HepG2 (cell line): ENCODE results near the gene PGS1. TPM values are rescaled to one million over a fixed set of nuclear protein-coding genes. Genes with fewer than 3 reads are reported as not detected.
A peak's percentile ranks its signal among the peaks of the same experiment; 100 is the strongest.

ENCODE experiments used
- ASH2L ChIP-seq: fragments of 300-600, 200-600 bp; sonication (generic); IDR thresholded peaks from 2 replicates; pipeline ENCODE4 v1.7.0; 2017; ENCODE audit warnings: low read depth, mild to moderate bottlenecking, moderate library complexity, mixed read lengths, low read length; ENCODE audit not compliant: insufficient read length
- ELF1 ChIP-seq: sonication (generic); formaldehyde crosslinking; IDR thresholded peaks from 2 replicates; pipeline ENCODE4 v1.4.0; 2020; ENCODE audit warnings: missing genetic modification reagents
- FOXA3 ChIP-seq: IDR thresholded peaks from 2 replicates; pipeline ENCODE4 v1.6.1; 2016; ENCODE audit warnings: missing genetic modification reagents, missing compliant biosample characterization
- GATA4 ChIP-seq: sonication (generic); IDR thresholded peaks from 2 replicates; pipeline ENCODE4 v1.6.1; 2016; ENCODE audit warnings: antibody characterized with exemption, low read depth, borderline replicate concordance
- HNRNPK ChIP-seq: fragments of 200-400 bp; formaldehyde crosslinking; IDR thresholded peaks from 2 replicates; pipeline ENCODE4 v1.6.1; 2018; ENCODE audit warnings: low read length, low read depth, moderate library complexity, mild to moderate bottlenecking; ENCODE audit not compliant: poor library complexity, severe bottlenecking
- KDM3A ChIP-seq: IDR thresholded peaks from 2 replicates; pipeline ENCODE4 v1.6.1; 2018; ENCODE audit warnings: low read depth, missing compliant biosample characterization
- NFYC ChIP-seq: IDR thresholded peaks from 2 replicates; pipeline ENCODE4 v1.6.1; 2016; ENCODE audit warnings: missing genetic modification reagents, missing compliant biosample characterization
- RAD51 ChIP-seq: fragments of 450-650 bp; IDR thresholded peaks from 2 replicates; pipeline ENCODE4 v1.6.1; 2016; ENCODE audit warnings: borderline replicate concordance
- RBM39 ChIP-seq: fragments of 200-400 bp; formaldehyde crosslinking; IDR thresholded peaks from one replicate; pipeline ENCODE4 v1.6.1; 2018; ENCODE audit warnings: antibody characterized with exemption, mild to moderate bottlenecking, low read depth, low read length; ENCODE audit not compliant: poor library complexity, severe bottlenecking
- SMARCE1 ChIP-seq: fragments of 450-650 bp; IDR thresholded peaks from 2 replicates; pipeline ENCODE4 v1.6.1; 2017; ENCODE audit warnings: borderline replicate concordance
- SUZ12 ChIP-seq: fragments of 150-350 bp; IDR thresholded peaks from 2 replicates; pipeline ENCODE4 v1.6.1; 2014; ENCODE audit warnings: low read depth, low read length
- TAF15 ChIP-seq: fragments of 200-400 bp; formaldehyde crosslinking; IDR thresholded peaks from one replicate; pipeline ENCODE4 v1.6.1; 2018; ENCODE audit warnings: mild to moderate bottlenecking, low read depth, low read length; ENCODE audit not compliant: poor library complexity, severe bottlenecking
- TCF12 ChIP-seq, 2 experiments: fragments of 450-650 bp in 1 of 2; sonication (generic) in 1 of 2; formaldehyde crosslinking in 1 of 2; IDR thresholded peaks; 2 replicates each; pipeline versions ENCODE4 v1.6.1 to v1.8.0; 2017 to 2022; ENCODE audit warnings: antibody characterized with exemption in 1 of 2, mild to moderate bottlenecking in 1 of 2, missing genetic modification reagents in 1 of 2, moderate library complexity in 1 of 2
- TMF1 ChIP-seq: sonication (generic); formaldehyde crosslinking; IDR thresholded peaks from 2 replicates; pipeline ENCODE4 v1.8.1; 2022; ENCODE audit warnings: low read depth, missing genetic modification reagents
- TRIM24 ChIP-seq: sonication (generic); formaldehyde crosslinking; IDR thresholded peaks from 2 replicates; pipeline ENCODE4 v1.8.0; 2022; ENCODE audit warnings: mild to moderate bottlenecking, missing genetic modification reagents
- ZFP36L2 ChIP-seq: sonication (generic); formaldehyde crosslinking; IDR thresholded peaks from 2 replicates; pipeline ENCODE4 v1.4.0; 2020; ENCODE audit warnings: missing genetic modification reagents
- ZIK1 ChIP-seq: sonication (generic); formaldehyde crosslinking; IDR thresholded peaks from 2 replicates; pipeline ENCODE4 v1.5.0; 2020; ENCODE audit warnings: mild to moderate bottlenecking, low read depth, missing genetic modification reagents, borderline replicate concordance
- ZNF263 ChIP-seq: sonication (generic); formaldehyde crosslinking; IDR thresholded peaks from 2 replicates; pipeline ENCODE4 v1.4.0; 2020; ENCODE audit warnings: missing genetic modification reagents
- ZNF337 ChIP-seq: sonication (generic); formaldehyde crosslinking; IDR thresholded peaks from 2 replicates; pipeline ENCODE4 v1.5.1; 2020; ENCODE audit warnings: missing genetic modification reagents, low read depth, mild to moderate bottlenecking, borderline replicate concordance
- ZNF563 ChIP-seq: sonication (generic); formaldehyde crosslinking; IDR thresholded peaks from 2 replicates; pipeline ENCODE4 v1.8.0; 2022; ENCODE audit warnings: mild to moderate bottlenecking, moderate library complexity, missing genetic modification reagents
- ZNF761 ChIP-seq: sonication (generic); formaldehyde crosslinking; conservative IDR thresholded peaks from 2 replicates; pipeline ENCODE4 v1.4.0; 2020; ENCODE audit warnings: mild to moderate bottlenecking, missing genetic modification reagents
- ZNF788 ChIP-seq: sonication (generic); formaldehyde crosslinking; IDR thresholded peaks from 2 replicates; pipeline ENCODE4 v1.5.0; 2020; ENCODE audit warnings: mild to moderate bottlenecking, missing genetic modification reagents, borderline replicate concordance
- polyA plus RNA-seq, 8 experiments: library from polyadenylated mRNA; depleted of rRNA in 3 of 8; stranded (reverse) in 7 of 8; unstranded in 1 of 8; fragments of >200 nt; fragmentation: Illumina TruSeq in 4 of 8; extraction: Trizol in 4 of 8; gene quantifications; 2 replicates each; pipeline versions ENCODE4 v1.2.1 to v1.2.3, GENCODE V29; 2011 to 2016; ENCODE audit warnings: low read depth in 4 of 8, missing spikeins in 1 of 8, mixed read lengths in 1 of 8; ENCODE audit not compliant: insufficient read depth in 1 of 8
- total RNA-seq, 5 experiments: library from RNA; depleted of rRNA; stranded (reverse); fragments of >200 nt; fragmentation: Illumina TruSeq; extraction: Trizol; gene quantifications; 2 replicates each; pipeline ENCODE4 v1.2.3, GENCODE V29; 2016; ENCODE audit warnings: low read depth in 1 of 5
- TF ChIP-seq, protein P1 (sequence below): sonication (generic); formaldehyde crosslinking; IDR thresholded peaks from 2 replicates; pipeline ENCODE4 v1.4.0; 2020; ENCODE audit warnings: low read depth, missing genetic modification reagents
- TF ChIP-seq, protein P2 (sequence below): sonication (generic); formaldehyde crosslinking; IDR thresholded peaks from 2 replicates; pipeline ENCODE4 v1.8.0; 2022; ENCODE audit warnings: mild to moderate bottlenecking, missing genetic modification reagents; ENCODE audit not compliant: insufficient replicate concordance

PGS1 gene
- total and polyA plus RNA-seq, 2 of the 13 experiments (the other 11 are each of a cell fraction or from before 2014, with no cell fraction given): 25.9 to 31.5 TPM

DNA sequence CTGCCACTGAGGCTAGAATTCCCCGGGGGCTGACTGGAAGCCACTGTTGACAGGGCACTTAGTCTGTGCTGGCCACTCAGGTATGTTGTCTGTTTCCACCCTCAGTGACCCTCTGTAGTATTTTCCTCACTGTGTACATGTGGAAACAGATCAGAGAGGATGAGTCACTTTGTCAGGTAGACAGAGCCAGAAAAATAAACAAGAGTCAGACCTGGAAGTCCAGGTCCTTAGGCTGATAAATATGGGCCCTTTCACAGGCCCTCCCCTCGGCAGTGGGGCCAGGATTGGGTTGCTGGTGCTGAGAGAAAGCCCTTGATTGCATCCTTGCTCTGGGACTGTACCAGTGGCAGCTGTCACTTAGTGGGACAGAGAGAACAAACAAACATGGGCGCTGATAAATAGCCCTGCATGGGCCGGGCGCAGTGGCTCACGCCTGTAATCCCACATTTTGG is 21.3 kb downstream of the PGS1 start (continued):
- TF ChIP-seq ZNF337 (CRISPR knock-in tag) (0 out of 2 replicates have a peak, but pooled peaks have one; percentile 50), ZNF563 (CRISPR knock-in tag) (no peak), ZNF788 (CRISPR knock-in tag) (peak; percentile 44; the same call in 1 of the 2 replicates), NFYC (CRISPR knock-in tag) (no peak; the same call in 1 of the 2 replicates), KDM3A (CRISPR knock-in tag) (no peak), TMF1 (CRISPR knock-in tag) (no peak), ZIK1 (CRISPR knock-in tag) (no peak), ZFP36L2 (CRISPR knock-in tag) (no peak), GATA4 (no peak), RAD51 (no peak), ZNF263 (no peak), ASH2L (peak; percentile 48), RBM39 (no peak), HNRNPK (no peak), ZNF761 (CRISPR knock-in tag) (no peak), TAF15 (no peak), TRIM24 (CRISPR knock-in tag) (no peak), FOXA3 (CRISPR knock-in tag) (peak; percentile 99), TCF12 (IDR thresholded peaks at IDR 0.05) (no peak), TCF12 (CRISPR knock-in tag; IDR thresholded peaks at IDR 0.05) (peak; percentile 52; the same call in 1 of the 2 replicates), SUZ12 (no peak), SMARCE1 (no peak; the same call in 1 of the 2 replicates), ELF1 (peak; percentile 38; the same call in 1 of the 2 replicates)
- TF ChIP-seq, protein P1, sequence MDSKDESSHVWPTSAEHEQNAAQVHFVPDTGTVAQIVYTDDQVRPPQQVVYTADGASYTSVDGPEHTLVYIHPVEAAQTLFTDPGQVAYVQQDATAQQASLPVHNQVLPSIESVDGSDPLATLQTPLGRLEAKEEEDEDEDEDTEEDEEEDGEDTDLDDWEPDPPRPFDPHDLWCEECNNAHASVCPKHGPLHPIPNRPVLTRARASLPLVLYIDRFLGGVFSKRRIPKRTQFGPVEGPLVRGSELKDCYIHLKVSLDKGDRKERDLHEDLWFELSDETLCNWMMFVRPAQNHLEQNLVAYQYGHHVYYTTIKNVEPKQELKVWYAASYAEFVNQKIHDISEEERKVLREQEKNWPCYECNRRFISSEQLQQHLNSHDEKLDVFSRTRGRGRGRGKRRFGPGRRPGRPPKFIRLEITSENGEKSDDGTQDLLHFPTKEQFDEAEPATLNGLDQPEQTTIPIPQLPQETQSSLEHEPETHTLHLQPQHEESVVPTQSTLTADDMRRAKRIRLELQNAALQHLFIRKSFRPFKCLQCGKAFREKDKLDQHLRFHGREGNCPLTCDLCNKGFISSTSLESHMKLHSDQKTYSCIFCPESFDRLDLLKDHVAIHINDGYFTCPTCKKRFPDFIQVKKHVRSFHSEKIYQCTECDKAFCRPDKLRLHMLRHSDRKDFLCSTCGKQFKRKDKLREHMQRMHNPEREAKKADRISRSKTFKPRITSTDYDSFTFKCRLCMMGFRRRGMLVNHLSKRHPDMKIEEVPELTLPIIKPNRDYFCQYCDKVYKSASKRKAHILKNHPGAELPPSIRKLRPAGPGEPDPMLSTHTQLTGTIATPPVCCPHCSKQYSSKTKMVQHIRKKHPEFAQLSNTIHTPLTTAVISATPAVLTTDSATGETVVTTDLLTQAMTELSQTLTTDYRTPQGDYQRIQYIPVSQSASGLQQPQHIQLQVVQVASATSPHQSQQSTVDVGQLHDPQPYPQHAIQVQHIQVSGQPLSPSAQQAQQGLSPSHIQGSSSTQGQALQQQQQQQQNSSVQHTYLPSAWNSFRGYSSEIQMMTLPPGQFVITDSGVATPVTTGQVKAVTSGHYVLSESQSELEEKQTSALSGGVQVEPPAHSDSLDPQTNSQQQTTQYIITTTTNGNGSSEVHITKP: no peak; the same call in 1 of the 2 replicates
- TF ChIP-seq, protein P2, sequence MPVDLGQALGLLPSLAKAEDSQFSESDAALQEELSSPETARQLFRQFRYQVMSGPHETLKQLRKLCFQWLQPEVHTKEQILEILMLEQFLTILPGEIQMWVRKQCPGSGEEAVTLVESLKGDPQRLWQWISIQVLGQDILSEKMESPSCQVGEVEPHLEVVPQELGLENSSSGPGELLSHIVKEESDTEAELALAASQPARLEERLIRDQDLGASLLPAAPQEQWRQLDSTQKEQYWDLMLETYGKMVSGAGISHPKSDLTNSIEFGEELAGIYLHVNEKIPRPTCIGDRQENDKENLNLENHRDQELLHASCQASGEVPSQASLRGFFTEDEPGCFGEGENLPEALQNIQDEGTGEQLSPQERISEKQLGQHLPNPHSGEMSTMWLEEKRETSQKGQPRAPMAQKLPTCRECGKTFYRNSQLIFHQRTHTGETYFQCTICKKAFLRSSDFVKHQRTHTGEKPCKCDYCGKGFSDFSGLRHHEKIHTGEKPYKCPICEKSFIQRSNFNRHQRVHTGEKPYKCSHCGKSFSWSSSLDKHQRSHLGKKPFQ (CRISPR knock-in tag): no peak
